Kidney (tissue), 14 donors: Measurements from ENCODE around the gene TBC1D1. TPM values are rescaled to one million over a fixed set of nuclear protein-coding genes. Genes with fewer than 3 reads are reported as not detected.

Source experiments
- DNase-seq, 5 donors: peaks; one replicate each; pipeline ENCODE4 v3.0.0-alpha.2; 2013 to 2020
- FAIRE-seq: peaks from 2 replicates; lab custom pipeline; 2012; peaks lifted over from hg19 to GRCh38; lab: Jason Lieb, UNC
- H3K27ac ChIP-seq, 2 donors: one replicate each; pipeline ENCODE4 v1.7.0; 2013; ENCODE audit warnings: low read depth in 2 of 2, low read length in 2 of 2, inconsistent platforms in 1 of 2
- H3K27me3 ChIP-seq: one replicate; pipeline ENCODE4 v1.7.1; 2013; ENCODE audit warnings: low read length, inconsistent platforms; ENCODE audit not compliant: control insufficient read depth, insufficient read depth
- H3K36me3 ChIP-seq, 3 donors: one replicate each; pipeline versions ENCODE4 v1.7.0 to v1.7.1; 2013; ENCODE audit warnings: low read length in 3 of 3, control low read depth in 1 of 3, inconsistent platforms in 1 of 3; ENCODE audit not compliant: insufficient read depth in 3 of 3, control insufficient read depth in 2 of 3
- H3K4me1 ChIP-seq, 3 donors: one replicate each; pipeline versions ENCODE4 v1.7.0 to v1.7.1; 2013; ENCODE audit warnings: low read length in 3 of 3, inconsistent platforms in 1 of 3, low read depth in 1 of 3; ENCODE audit not compliant: control insufficient read depth in 2 of 3, insufficient read depth in 2 of 3
- H3K4me3 ChIP-seq, 3 donors: one replicate each; pipeline versions ENCODE4 v1.7.0 to v1.8.1; 2013; ENCODE audit warnings: low read length in 3 of 3, control low read depth in 1 of 3, inconsistent platforms in 1 of 3
- H3K9ac ChIP-seq, 3 donors: one replicate each; pipeline versions ENCODE4 v1.7.0 to v1.7.1; 2013; ENCODE audit warnings: low read length in 3 of 3, control low read depth in 1 of 3, inconsistent platforms in 1 of 3
- H3K9me3 ChIP-seq, 3 donors: one replicate each; pipeline versions ENCODE4 v1.7.0 to v1.7.1; 2013; ENCODE audit warnings: low read length in 3 of 3, control low read depth in 1 of 3, inconsistent platforms in 1 of 3; ENCODE audit not compliant: control insufficient read depth in 2 of 3, insufficient read depth in 1 of 3
- intact Hi-C: fragments of 100-400 bp; cut with DNase I; formaldehyde crosslinking; loops from one replicate; pipeline ENCODE4 v1.11.1; 2022
- polyA plus RNA-seq: library from polyadenylated mRNA; stranded (reverse); fragments of 350-450 nt; fragmentation: Illumina TruSeq; extraction: RNeasy Lipid Tissue Mini Kit (QIAGEN cat#74804); gene quantifications from one replicate; pipeline ENCODE4 v1.2.3, GENCODE V29; 2014; ENCODE audit warnings: low read depth, low replicate concordance; ENCODE audit not compliant: insufficient read depth
- total RNA-seq: library from RNA; stranded (reverse); fragmentation: NEBNext Ultra II Directional; extraction: Animal tissue kit (Norgen Biotek cat#: 25700); gene quantifications from one replicate; pipeline ENCODE4 v1.2.1, GENCODE V29; 2021
- TF ChIP-seq, protein P1 (sequence below): IDR thresholded peaks from 3 replicates; pipeline ENCODE4 v1.5.1; 2012; ENCODE audit warnings: mild to moderate bottlenecking, moderate library complexity, borderline replicate concordance; ENCODE audit not compliant: insufficient read depth; ENCODE audit errors: extremely low read depth
- donor health status: control.
- donor health status: control.
- donor health status: control.
- donor health status: control.
- donor health status: control.
- donor health status: DM: yes; HTN: yes; CAD: no.
- donor health status: Normal renal cell carcinoma (clear cell type).

TBC1D1 gene
- total and polyA plus RNA-seq, 2 donors from 2014 or later: 170 to 182 TPM

DNA sequence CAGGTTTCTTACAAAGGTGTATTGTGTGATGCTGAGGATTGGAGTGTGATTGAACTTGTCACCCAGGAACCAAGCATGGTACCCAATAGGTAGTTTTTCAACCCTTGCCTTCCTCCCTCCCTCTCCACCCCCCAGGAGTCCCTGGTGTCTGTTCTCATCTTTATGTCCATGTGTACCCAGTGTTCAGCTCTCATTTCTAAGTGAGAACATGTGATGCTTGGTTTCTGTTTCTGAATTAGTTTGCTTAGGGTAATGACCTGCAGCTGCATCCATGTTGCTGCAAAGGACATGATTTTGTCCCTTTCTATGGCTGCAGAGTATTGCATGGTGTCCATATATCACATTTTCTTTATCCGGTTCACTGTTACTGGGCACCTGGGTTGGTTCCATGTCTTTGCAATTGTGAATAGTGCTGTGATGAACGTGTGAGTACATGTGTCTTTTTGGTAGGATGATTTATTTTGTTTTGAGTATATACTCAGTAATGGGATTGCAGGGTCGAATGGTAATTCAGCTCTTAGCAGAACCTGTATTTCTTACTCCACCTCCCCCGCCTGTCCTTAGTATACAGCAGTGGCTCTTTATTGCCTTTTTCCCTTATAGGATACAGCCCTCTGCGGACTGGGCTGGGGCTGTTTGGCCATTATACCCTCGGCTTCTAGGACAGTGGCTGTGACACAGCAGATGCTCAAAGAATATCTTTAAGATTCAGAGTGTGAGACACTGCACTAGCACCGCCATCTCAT is 214.8 kb downstream of the TBC1D1 start:
- Histone ChIP-seq H3K36me3 (peaks cover 3 to 51% (median 32%) of the 10 kb centered on the region in 3 donors), H3K27me3 (no peaks in the 10 kb centered on the region), H3K9me3 (no peaks in the 10 kb centered on the region), H3K9ac (no peak overlapping the region), H3K4me3 (no peak overlapping the region), H3K27ac (no peak overlapping the region), H3K4me1 (peaks cover 0 to 8% (median 0%) of the 10 kb centered on the region in 3 donors)
- intact Hi-C loops: no loop called here
- DNase-seq (no peak), FAIRE-seq (no peak)
- TF ChIP-seq, protein P1, sequence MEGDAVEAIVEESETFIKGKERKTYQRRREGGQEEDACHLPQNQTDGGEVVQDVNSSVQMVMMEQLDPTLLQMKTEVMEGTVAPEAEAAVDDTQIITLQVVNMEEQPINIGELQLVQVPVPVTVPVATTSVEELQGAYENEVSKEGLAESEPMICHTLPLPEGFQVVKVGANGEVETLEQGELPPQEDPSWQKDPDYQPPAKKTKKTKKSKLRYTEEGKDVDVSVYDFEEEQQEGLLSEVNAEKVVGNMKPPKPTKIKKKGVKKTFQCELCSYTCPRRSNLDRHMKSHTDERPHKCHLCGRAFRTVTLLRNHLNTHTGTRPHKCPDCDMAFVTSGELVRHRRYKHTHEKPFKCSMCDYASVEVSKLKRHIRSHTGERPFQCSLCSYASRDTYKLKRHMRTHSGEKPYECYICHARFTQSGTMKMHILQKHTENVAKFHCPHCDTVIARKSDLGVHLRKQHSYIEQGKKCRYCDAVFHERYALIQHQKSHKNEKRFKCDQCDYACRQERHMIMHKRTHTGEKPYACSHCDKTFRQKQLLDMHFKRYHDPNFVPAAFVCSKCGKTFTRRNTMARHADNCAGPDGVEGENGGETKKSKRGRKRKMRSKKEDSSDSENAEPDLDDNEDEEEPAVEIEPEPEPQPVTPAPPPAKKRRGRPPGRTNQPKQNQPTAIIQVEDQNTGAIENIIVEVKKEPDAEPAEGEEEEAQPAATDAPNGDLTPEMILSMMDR: no peak

- H3K27me3 ChIP-seq: no peaks in the 10 kb centered on the region
- no peak for DNase-seq
- H3K9me3 ChIP-seq: no peaks in the 10 kb centered on the region
- intact Hi-C loops: no loop called here
- peaks cover 0 to 10% (median 0%) of the 10 kb centered on the region in 3 donors for H3K4me1 ChIP-seq
- no peak overlapping the region for H3K9ac ChIP-seq
- H3K27ac ChIP-seq: no peak overlapping the region
- no peak overlapping the region for H3K4me3 ChIP-seq
- FAIRE-seq: no peak
- peaks cover 3 to 44% (median 31%) of the 10 kb centered on the region in 3 donors for H3K36me3 ChIP-seq
- TF ChIP-seq, protein P1: no peak
These were observed 215.4 kb downstream of the TBC1D1 start for GRCh38 chr4:38106311-38106710.

- H3K27ac ChIP-seq: no peak overlapping the region
- H3K4me1 ChIP-seq: peaks cover 0 to 14% (median 0%) of the 10 kb centered on the region in 3 donors
- H3K9me3 ChIP-seq: no peaks in the 10 kb centered on the region
- intact Hi-C loops: no loop called here
- DNase-seq (no peak), FAIRE-seq (no peak)
- TF ChIP-seq, protein P1: no peak
- no peak overlapping the region for H3K4me3 ChIP-seq
- no peak overlapping the region for H3K9ac ChIP-seq
- no peaks in the 10 kb centered on the region for H3K27me3 ChIP-seq
- H3K36me3 ChIP-seq: peaks cover 0 to 41% (median 28%) of the 10 kb centered on the region in 3 donors
These were observed 216.1 kb downstream of the TBC1D1 start for GRCh38 chr4:38106886-38107514.
